H1 (cell line): ENCODE measurements around the gene PLGRKT. TPM values are rescaled to one million over a fixed set of nuclear protein-coding genes. Genes with fewer than 3 reads are reported as not detected.

Experiments used
- CTCF ChIA-PET: fragments of 300-600 bp; sonication (Branson Sonifier 250); formaldehyde crosslinking; loops from one replicate; lab custom pipeline; 2021; ENCODE audit not compliant: partially characterized antibody; lab: Charles Lee
- POLR2A ChIA-PET: fragments of 300-600 bp; sonication (Branson Sonifier 250); formaldehyde crosslinking; loops from one replicate; lab custom pipeline; 2021; ENCODE audit warnings: inconsistent platforms; ENCODE audit not compliant: partially characterized antibody; lab: Charles Lee
- DNase-seq, 2 experiments: peaks; one replicate each; pipeline versions ENCODE4 v3.0.0 to v3.0.0-alpha.2; 2010 to 2022; ENCODE audit warnings: low spot score in 2 of 2, low read depth in 1 of 2, mixed read lengths in 1 of 2
- FAIRE-seq: peaks from 2 replicates; lab custom pipeline; 2011; peaks lifted over from hg19 to GRCh38; lab: Jason Lieb, UNC
- H2AFZ ChIP-seq: 2 replicates; pipeline ENCODE4 v1.8.1; 2012; ENCODE audit warnings: low read length, inconsistent platforms
- H2AK5ac ChIP-seq: 2 replicates; pipeline ENCODE4 v1.6.1; 2013; ENCODE audit warnings: low read depth, low read length
- H2BK120ac ChIP-seq: replicated peaks from 2 replicates; pipeline ENCODE3; 2013; ENCODE audit warnings: low read depth, low read length, inconsistent platforms
- H2BK12ac ChIP-seq: 2 replicates; pipeline ENCODE4 v1.6.1; 2013; ENCODE audit warnings: low read depth, low read length
- H2BK15ac ChIP-seq: 2 replicates; pipeline ENCODE4 v1.6.1; 2013; ENCODE audit warnings: low read length
- H2BK20ac ChIP-seq: 2 replicates; pipeline ENCODE4 v1.6.1; 2013; ENCODE audit warnings: low read length
- H2BK5ac ChIP-seq: 2 replicates; pipeline ENCODE4 v1.6.1; 2013; ENCODE audit warnings: low read depth, low read length
- H3K14ac ChIP-seq: 2 replicates; pipeline ENCODE4 v1.6.1; 2013; ENCODE audit warnings: inconsistent platforms; ENCODE audit not compliant: insufficient read length
- H3K18ac ChIP-seq: 2 replicates; pipeline ENCODE4 v1.6.1; 2013; ENCODE audit warnings: low read length; ENCODE audit errors: extremely low read depth
- H3K23ac ChIP-seq: 2 replicates; pipeline ENCODE4 v1.6.1; 2013; ENCODE audit warnings: inconsistent platforms; ENCODE audit not compliant: insufficient read length
- H3K23me2 ChIP-seq: 2 replicates; pipeline ENCODE4 v1.6.1; 2013; ENCODE audit warnings: low read depth, low read length
- H3K27ac ChIP-seq: 2 replicates; pipeline ENCODE4 v1.6.1; 2011; ENCODE audit warnings: low read depth, low read length, inconsistent platforms
- H3K27me3 ChIP-seq, 4 experiments: replicated peaks in 1 of 4; 1 replicate in 1 of 4; 2 replicates in 3 of 4; pipeline versions ENCODE4 v1.6.1 to v1.8.1; 2011 to 2013; ENCODE audit warnings: low read length in 3 of 4, mild to moderate bottlenecking in 3 of 4, inconsistent platforms in 2 of 4, mixed read lengths in 2 of 4, moderate library complexity in 1 of 4; ENCODE audit not compliant: control insufficient read depth in 3 of 4, insufficient read depth in 3 of 4; ENCODE audit errors: extremely low read depth in 1 of 4
- H3K36me3 ChIP-seq, 4 experiments: 2 replicates each; pipeline versions ENCODE4 v1.6.1 to v1.8.1; 2011 to 2013; ENCODE audit warnings: mild to moderate bottlenecking in 4 of 4, low read length in 3 of 4, moderate library complexity in 2 of 4, control low read depth in 1 of 4, inconsistent platforms in 1 of 4; ENCODE audit not compliant: insufficient read depth in 4 of 4, control insufficient read depth in 2 of 4
- H3K4ac ChIP-seq: replicated peaks from 2 replicates; pipeline ENCODE3; 2013; ENCODE audit warnings: low read length, low read depth, mixed read lengths, inconsistent platforms; ENCODE audit not compliant: insufficient read length
- H3K4me1 ChIP-seq, 4 experiments: replicated peaks in 1 of 4; 1 replicate in 1 of 4; 2 replicates in 3 of 4; pipeline versions ENCODE4 v1.6.1 to v1.8.1; 2011 to 2013; ENCODE audit warnings: low read length in 3 of 4, inconsistent platforms in 2 of 4, mixed read lengths in 1 of 4; ENCODE audit not compliant: insufficient read depth in 4 of 4, control insufficient read depth in 3 of 4
- H3K4me2 ChIP-seq, 2 experiments: 2 replicates each; pipeline versions ENCODE4 v1.6.1 to v1.8.1; 2011 to 2013; ENCODE audit warnings: low read depth in 2 of 2, low read length in 2 of 2, control low read depth in 1 of 2, inconsistent platforms in 1 of 2, mild to moderate bottlenecking in 1 of 2; ENCODE audit not compliant: insufficient read depth in 1 of 2
- H3K4me3 ChIP-seq, 4 experiments: fragments of 200-600, 300-600 bp in 1 of 4; sonication (generic), shearing (Covaris generic), sonication (Bioruptor Twin) in 1 of 4; 2 replicates each; pipeline versions ENCODE4 v1.5.1 to v1.8.1; 2011 to 2016; ENCODE audit warnings: low read length in 4 of 4, low read depth in 3 of 4, control low read depth in 2 of 4, inconsistent platforms in 2 of 4, mild to moderate bottlenecking in 2 of 4, mixed read lengths in 1 of 4, moderate library complexity in 1 of 4; ENCODE audit not compliant: insufficient read depth in 2 of 4; ENCODE audit errors: extremely low read depth in 1 of 4
- H3K56ac ChIP-seq: replicated peaks from 2 replicates; pipeline ENCODE3; 2013; ENCODE audit warnings: low read depth, mild to moderate bottlenecking, mixed read lengths, low read length, inconsistent platforms; ENCODE audit not compliant: insufficient read length
- H3K79me1 ChIP-seq: 2 replicates; pipeline ENCODE4 v1.6.1; 2013; ENCODE audit warnings: low read depth, low read length, control low read depth
- H3K79me2 ChIP-seq, 2 experiments: 2 replicates each; pipeline versions ENCODE4 v1.6.1 to v1.8.1; 2012 to 2013; ENCODE audit warnings: low read length in 2 of 2, mild to moderate bottlenecking in 2 of 2, inconsistent platforms in 1 of 2; ENCODE audit not compliant: insufficient read depth in 2 of 2, control insufficient read depth in 1 of 2
- H3K9ac ChIP-seq, 4 experiments: replicated peaks in 1 of 4; 1 replicate in 1 of 4; 2 replicates in 3 of 4; pipeline versions ENCODE4 v1.6.1 to v1.8.1; 2011 to 2013; ENCODE audit warnings: low read depth in 3 of 4, low read length in 3 of 4, control low read depth in 2 of 4, mild to moderate bottlenecking in 2 of 4, moderate library complexity in 2 of 4, inconsistent platforms in 1 of 4; ENCODE audit errors: extremely low read depth in 1 of 4
- H3K9me3 ChIP-seq, 2 experiments: 2 replicates each; pipeline versions ENCODE4 v1.6.1 to v1.8.1; 2012 to 2013; ENCODE audit warnings: mild to moderate bottlenecking in 2 of 2, moderate library complexity in 2 of 2, control low read depth in 1 of 2, inconsistent platforms in 1 of 2, low read depth in 1 of 2, low read length in 1 of 2, mixed read lengths in 1 of 2; ENCODE audit not compliant: insufficient read depth in 2 of 2
- H4K20me1 ChIP-seq, 2 experiments: replicated peaks in 1 of 2; 2 replicates each; pipeline versions ENCODE3 to v1.8.1; 2011 to 2013; ENCODE audit warnings: inconsistent platforms in 2 of 2, low read length in 2 of 2, mild to moderate bottlenecking in 1 of 2; ENCODE audit not compliant: insufficient read depth in 2 of 2, control insufficient read depth in 1 of 2
- H4K5ac ChIP-seq: 2 replicates; pipeline ENCODE4 v1.6.1; 2013; ENCODE audit warnings: low read length, low read depth, mixed read lengths, inconsistent platforms; ENCODE audit not compliant: insufficient read length
- H4K8ac ChIP-seq: 2 replicates; pipeline ENCODE4 v1.8.0; 2013; ENCODE audit warnings: mild to moderate bottlenecking, moderate library complexity, low read length, inconsistent platforms; ENCODE audit not compliant: insufficient read depth; ENCODE audit errors: extremely low read depth
- H4K91ac ChIP-seq: replicated peaks from 2 replicates; pipeline ENCODE3; 2013; ENCODE audit warnings: low read length, mixed read lengths, inconsistent platforms; ENCODE audit not compliant: insufficient read length
- CHD1 ChIP-seq: IDR thresholded peaks from 2 replicates; pipeline ENCODE4 v1.6.1; 2012; ENCODE audit warnings: low read depth, low read length, improper control_type of control experiment
- GTF2F1 ChIP-seq: IDR thresholded peaks from 2 replicates; pipeline ENCODE4 v1.6.1; 2012; ENCODE audit warnings: low read depth, low read length, improper control_type of control experiment, borderline replicate concordance
- RXRA ChIP-seq: IDR thresholded peaks from 2 replicates; pipeline ENCODE4 v1.6.1; 2011; ENCODE audit warnings: low read depth, mild to moderate bottlenecking, low read length, moderate library complexity; ENCODE audit not compliant: insufficient read depth
- SIN3A ChIP-seq, 2 experiments: IDR thresholded peaks in 1 of 2; conservative IDR thresholded peaks in 1 of 2; 2 replicates each; pipeline ENCODE4 v1.6.1; 2011 to 2012; ENCODE audit warnings: low read length in 2 of 2, improper control_type of control experiment in 1 of 2, low read depth in 1 of 2, mild to moderate bottlenecking in 1 of 2
- SIX5 ChIP-seq: IDR thresholded peaks from 2 replicates; pipeline ENCODE4 v1.6.1; 2011; ENCODE audit warnings: mild to moderate bottlenecking, low read depth, low read length
- SP1 ChIP-seq: IDR thresholded peaks from 2 replicates; pipeline ENCODE4 v1.6.1; 2011; ENCODE audit warnings: low read depth, low read length
- ZNF274 ChIP-seq: IDR thresholded peaks from 2 replicates; pipeline ENCODE4 v1.7.0; 2012; ENCODE audit warnings: low read length, borderline replicate concordance; ENCODE audit errors: extremely low read depth
- WGBS, 2 experiments: shearing (Covaris generic) in 1 of 2; methylation state at CpG; one replicate each; pipeline versions ENCODE4 v1.1.6 to v1.1.7; 2013 to 2015; ENCODE audit warnings: low lambda C conversion rate in 2 of 2, mixed read lengths in 2 of 2, inconsistent platforms in 1 of 2, low coverage in 1 of 2, missing lambda C conversion rate in 1 of 2; ENCODE audit not compliant: insufficient replicate concordance in 2 of 2, insufficient coverage in 1 of 2, insufficient read length in 1 of 2; ENCODE audit errors: extremely low coverage in 1 of 2, missing lambda C conversion rate in 1 of 2; 5-methylcytosine and 5-hydroxymethylcytosine counted together
- long read RNA-seq, 2 experiments: library from RNA in 1 of 2; library from capped mRNA in 1 of 2; stranded (forward); transcript quantifications; one replicate each; pipeline ENCODE4 v2.0.0, GENCODE V29; 2021; ENCODE audit warnings: inconsistent platforms in 1 of 2
- polyA minus RNA-seq, 3 experiments: library from RNA; depleted of rRNA, polyadenylated mRNA; stranded (reverse); fragments of >200 nt; gene quantifications; 1 replicate in 2 of 3; 2 replicates in 1 of 3; pipeline ENCODE4 v1.2.3, GENCODE V29; 2011
- polyA plus RNA-seq, 7 experiments: library from polyadenylated mRNA; depleted of rRNA in 3 of 7; stranded (reverse) in 5 of 7; unstranded in 2 of 7; fragments of >200 nt in 5 of 7; fragments of 200-250 nt in 2 of 7; gene quantifications; 1 replicate in 5 of 7; 2 replicates in 1 of 7; 4 replicates in 1 of 7; pipeline versions ENCODE4 v1.2.1 to v1.2.3, GENCODE V29; 2011 to 2013; ENCODE audit warnings: missing spikeins in 2 of 7, mixed read lengths in 2 of 7
- total RNA-seq: library from RNA; stranded (reverse); fragmentation: NEBNext Ultra II Directional; extraction: Animal tissue kit (Norgen Biotek cat#: 25700); gene quantifications from 2 replicates; pipeline ENCODE4 v1.2.1, GENCODE V29; 2021

Gene PLGRKT
- total RNA-seq = 11.3 and 15.7 TPM in 2 replicates
- polyA plus RNA-seq (2011; rRNA removed) = 2.5 and 5.4 TPM in 2 replicates
- 7.0 TPM for polyA plus RNA-seq (2011; cell fraction: cytosol; rRNA removed)
- polyA plus RNA-seq (2011; cell fraction: nucleus; rRNA removed) = 0.88 TPM
- 7.5 to 14.5 TPM (median 12.4 TPM) in 4 replicates for polyA plus RNA-seq (2012, experiment 1 of 2)
- polyA plus RNA-seq (2012, experiment 2 of 2) = 8.4 TPM
- 14.1 TPM for polyA plus RNA-seq (2013, experiment 1 of 2)
- polyA plus RNA-seq (2013, experiment 2 of 2) = 14.4 TPM
- polyA minus RNA-seq (2011; rRNA and poly(A)+ RNA removed) = 1.2 and 1.3 TPM in 2 replicates
- 7.4 TPM for polyA minus RNA-seq (2011; cell fraction: cytosol; rRNA and poly(A)+ RNA removed)
- 5.1 TPM for polyA minus RNA-seq (2011; cell fraction: nucleus; rRNA and poly(A)+ RNA removed)
- long read RNA-seq, experiment 1, transcript PLGRKT-201 (6 exons, 932 nt) = major isoform, 6 of 13 reads
- long read RNA-seq, experiment 1, partial matches to known transcripts = 3 of 13 reads
- long read RNA-seq, experiment 1, other reads (novel, unspliced or antisense) = 4 of 13 reads
- long read RNA-seq, experiment 2, transcript PLGRKT-201 (6 exons, 932 nt) = major isoform, 31 of 34 reads
- long read RNA-seq, experiment 2, partial matches to known transcripts = 1 of 34 reads
- long read RNA-seq, experiment 2, other reads (novel, unspliced or antisense) = 2 of 34 reads

- peak within 1 kb of the TSS; percentile 74 to 75 (median 75) for H3K9ac ChIP-seq
- peak; percentile 84 to 88 for DNase-seq
- H3K23me2 ChIP-seq = peaks cover 6% of the 10 kb centered on the region; the same call in 1 of the 2 replicates
- H2BK120ac ChIP-seq = no peak within 1 kb of the TSS
- H3K4ac ChIP-seq = no peak within 1 kb of the TSS
- peak within 1 kb of the TSS; percentile 60 for H3K56ac ChIP-seq
- H4K8ac ChIP-seq = peak within 1 kb of the TSS; percentile 84; the same call in 1 of the 2 replicates
- H2AK5ac ChIP-seq = no peak within 1 kb of the TSS
- no peak within 1 kb of the TSS for H2BK12ac ChIP-seq
- peaks cover 0 to 6% (median 2%) of the 10 kb centered on the region in 4 experiments; a peak in 3 of 7 replicates for H3K4me1 ChIP-seq
- no peaks in the 10 kb centered on the region for H3K79me1 ChIP-seq
- peaks cover 3 to 25% of the 10 kb centered on the region in 2 experiments; a peak in 2 of 4 replicates for H3K9me3 ChIP-seq
- peak within 1 kb of the TSS; percentile 83 for H4K91ac ChIP-seq
- no peak within 1 kb of the TSS for H2BK20ac ChIP-seq
- peak within 1 kb of the TSS; percentile 93 for H2AFZ ChIP-seq
- H3K79me2 ChIP-seq = no peaks in the 10 kb centered on the region
- peak within 1 kb of the TSS; percentile 84; the same call in 1 of the 2 replicates for H2BK5ac ChIP-seq
- WGBS, 2 experiments = 2% methylated on average over 53 of the region's 55 CpGs; no CpG with 5 or more reads in 1 of the 2 experiments
- H2BK15ac ChIP-seq = no peak within 1 kb of the TSS
- no peaks in the 10 kb centered on the region for H3K27me3 ChIP-seq
- peak within 1 kb of the TSS; percentile 64; the same call in 1 of the 2 replicates for H3K27ac ChIP-seq
- POLR2A ChIA-PET = interaction anchor here (0.6 to 1.6 kb wide), 3 partner anchors 9 to 346 kb away, joined by 3 to 6 read pairs (median 4); partner anchors contain the start of gene CD274
- H4K20me1 ChIP-seq = no peaks in the 10 kb centered on the region
- H3K4me2 ChIP-seq = peak within 1 kb of the TSS; percentile 69 to 70
- peaks cover 3 to 21% (median 5%) of the 10 kb centered on the region in 4 experiments; a peak in 5 of 8 replicates for H3K36me3 ChIP-seq
- CTCF ChIA-PET = interaction anchor here (1.0 to 1.5 kb wide), 3 partner anchors 18 to 269 kb away, joined by 3 read pairs; no protein-coding TSS in a partner anchor
- peak within 1 kb of the TSS; percentile 32 for H4K5ac ChIP-seq
- no peak for FAIRE-seq
- H3K18ac ChIP-seq = peak within 1 kb of the TSS; percentile 90
- H3K14ac ChIP-seq = no peak within 1 kb of the TSS
- no peak within 1 kb of the TSS for H3K23ac ChIP-seq
- peak within 1 kb of the TSS; percentile 71 to 88 (median 80) for H3K4me3 ChIP-seq
- TF ChIP-seq SIN3A (conservative IDR thresholded peaks at IDR 0.05 in 1 of 2, IDR thresholded peaks at IDR 0.05 in 1 of 2; ENCODE audit: low read depth in 1 of 2, low read length in 2 of 2) = peak in 1 of 2 experiments; percentile 84; a peak in 3 of 4 replicates
- no peak for TF ChIP-seq RXRA
- no peak for TF ChIP-seq ZNF274
- no peak for TF ChIP-seq SIX5
- 0 out of 2 replicates have a peak, but pooled peaks have one; percentile 4 for TF ChIP-seq SP1
- TF ChIP-seq CHD1 = no peak
- no peak for TF ChIP-seq GTF2F1
Observed at GRCh38 chr9:5437254-5438216, at the start of gene PLGRKT. PLGRKT (minus strand) TSS chr9:5437925; CDS start chr9:5431977, 5,948 bp downstream.
